HG02610 (cell line): ENCODE results near the gene KIF16B.
"Not testable (repeated sequence)": the region's sequence is repeated elsewhere in the genome, so short reads cannot be mapped to it uniquely, and the experiment has no call there.

ENCODE experiments used
- ATAC-seq: cut with Tn5 transposase; IDR thresholded peaks from one replicate; pipeline ENCODE4 v1.9.1; 2021; ENCODE audit warnings: mild to moderate bottlenecking, moderate library complexity; ENCODE audit not compliant: unreplicated experiment

The KIF16B gene

DNA sequence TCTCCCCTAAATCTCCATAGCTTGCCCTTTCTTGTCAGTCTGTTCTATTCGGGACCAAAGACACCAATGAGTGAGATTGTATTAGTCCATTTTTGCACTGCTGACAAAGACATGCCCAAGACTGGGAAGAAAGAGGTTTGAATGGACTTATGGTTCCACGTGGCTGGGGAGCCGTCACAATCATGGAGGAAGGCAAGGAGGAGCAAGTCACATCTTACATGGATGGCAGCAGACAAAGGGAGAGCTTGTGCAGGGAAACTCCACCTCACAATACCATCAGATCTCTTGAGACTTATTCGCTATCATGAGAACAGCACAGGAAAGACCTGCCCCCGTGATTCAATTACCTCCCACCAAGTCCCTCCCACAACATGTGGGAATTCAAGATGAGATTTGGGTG is 133.7 kb downstream of the KIF16B start:
- ATAC-seq = not testable (repeated sequence)

DNA sequence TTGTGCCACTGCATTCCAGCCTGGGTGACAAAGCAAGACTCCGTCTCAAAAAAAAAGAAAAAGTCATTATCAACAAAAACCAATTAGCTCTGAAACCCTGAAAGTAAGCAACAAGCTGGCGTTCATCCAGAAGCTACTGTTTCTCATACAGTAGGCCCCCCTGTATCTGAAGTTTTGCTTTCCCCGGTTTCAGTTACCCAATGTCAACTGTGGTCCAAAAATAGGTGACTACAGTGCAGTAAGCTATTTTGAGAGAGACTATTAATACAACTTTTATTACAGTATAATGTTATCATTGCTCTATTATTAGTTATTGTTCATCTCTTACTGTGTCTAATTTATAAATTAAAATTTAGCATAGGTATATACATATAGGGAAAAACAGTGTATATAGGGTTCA is 135.1 kb downstream of the KIF16B start:
- ATAC-seq = no peak

DNA sequence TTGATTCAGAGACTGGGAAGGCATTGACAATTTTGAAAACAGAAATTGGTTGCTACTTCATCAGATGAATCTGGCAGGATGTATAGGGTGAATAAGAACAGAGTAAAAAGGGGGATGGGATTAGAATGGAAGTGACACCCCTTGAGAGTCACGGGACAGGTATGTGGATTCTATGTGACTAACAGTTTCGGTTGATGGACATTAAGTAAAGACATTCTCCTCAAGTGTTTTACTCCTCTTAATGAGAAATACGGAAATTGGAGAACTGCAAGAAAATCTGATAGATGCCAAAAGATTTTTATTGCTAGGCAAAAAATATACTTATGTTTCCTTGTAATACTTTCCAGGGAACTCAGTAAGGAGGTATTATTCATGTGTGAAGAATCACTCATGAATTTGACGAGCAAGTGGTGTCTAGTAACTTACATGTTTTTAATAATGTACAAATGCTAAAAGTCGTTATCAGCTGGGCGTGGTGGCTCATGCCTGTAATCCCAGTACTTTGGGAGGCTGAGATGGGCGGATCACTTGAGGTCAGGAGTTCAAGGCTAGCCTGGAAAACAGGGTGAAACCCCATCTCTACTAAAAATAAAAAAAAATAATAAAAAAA is 135.8 kb downstream of the KIF16B start:
- no peak for ATAC-seq

DNA sequence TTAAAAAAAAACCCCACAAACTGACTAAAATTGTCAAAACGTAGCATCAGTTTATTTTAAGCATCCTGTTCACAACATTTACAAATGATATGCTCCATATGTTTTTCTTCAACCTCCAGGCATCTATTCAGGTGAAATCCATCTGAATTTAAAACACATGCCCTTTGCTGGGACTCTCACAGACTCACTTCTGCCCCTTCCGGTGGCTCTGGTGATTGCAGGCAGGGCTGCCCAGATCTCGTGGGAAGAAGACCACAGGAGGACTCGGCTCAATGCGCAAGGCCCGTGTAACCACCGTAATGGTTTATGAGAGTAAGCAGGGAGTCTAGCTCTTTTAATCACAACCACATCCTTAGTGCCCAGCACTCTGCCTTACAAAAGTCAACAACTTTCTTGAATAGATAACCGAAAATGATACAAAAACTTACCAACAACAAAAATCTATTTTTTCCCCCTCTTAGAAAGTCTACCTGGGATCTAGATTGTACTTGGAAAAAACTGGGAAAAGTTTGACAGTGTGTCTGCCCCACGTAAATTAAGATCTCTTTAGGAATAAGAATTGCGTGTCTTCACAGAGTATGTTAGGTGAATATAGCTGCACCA is 139.1 kb downstream of the KIF16B start:
- ATAC-seq = no peak

DNA sequence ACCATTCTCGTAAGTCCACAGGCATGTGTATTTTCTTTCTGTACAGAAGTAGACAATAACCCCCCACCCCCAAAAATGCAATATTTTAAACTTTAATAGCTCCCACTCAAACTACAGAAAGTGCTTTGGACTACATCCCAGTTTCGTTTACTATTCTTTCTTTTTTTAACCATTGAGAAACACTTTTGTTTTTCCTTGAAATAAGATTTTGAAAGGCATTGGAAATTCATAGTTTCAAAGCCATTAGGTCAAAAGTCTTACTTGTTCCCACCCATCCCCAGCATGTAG is 140.0 kb downstream of the KIF16B start:
- no peak for ATAC-seq

DNA sequence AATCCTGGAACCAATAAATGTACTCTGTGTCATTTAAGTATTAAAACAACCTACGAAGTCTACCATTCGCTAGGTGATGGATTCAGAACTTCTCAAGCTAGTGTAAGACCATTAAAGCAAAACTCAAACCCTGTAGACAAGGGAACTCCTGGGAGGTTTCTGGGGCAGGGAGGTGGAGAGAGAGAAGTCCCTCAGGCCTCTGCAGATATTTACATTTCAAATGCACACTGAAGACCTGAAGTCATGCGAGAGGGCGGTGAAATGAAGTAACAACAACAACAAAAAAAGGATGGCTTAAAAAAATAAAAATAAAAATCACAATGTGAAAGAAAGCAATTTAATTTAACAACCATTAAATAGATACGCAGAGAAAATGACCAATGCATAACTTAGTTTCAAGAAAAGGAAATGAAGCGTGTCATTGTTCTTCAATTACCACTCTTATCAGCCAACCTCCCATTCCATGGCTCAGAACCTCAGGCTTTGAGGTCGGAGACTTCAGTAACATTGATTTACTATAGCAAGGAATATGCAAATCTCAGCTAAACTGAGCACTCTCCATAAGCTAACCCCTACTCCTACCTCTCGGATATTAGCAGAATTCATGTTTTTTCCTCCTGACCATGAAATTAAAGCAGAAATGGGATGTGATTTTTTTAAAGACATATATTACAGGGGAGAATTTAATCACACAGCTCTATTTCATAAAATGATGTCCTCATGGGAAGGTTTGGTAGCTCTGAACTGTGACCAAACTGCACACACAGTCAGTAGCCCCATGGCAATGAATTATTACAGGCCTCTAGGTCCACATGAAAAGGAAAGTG is 140.6 kb downstream of the KIF16B start:
- no peak for ATAC-seq

DNA sequence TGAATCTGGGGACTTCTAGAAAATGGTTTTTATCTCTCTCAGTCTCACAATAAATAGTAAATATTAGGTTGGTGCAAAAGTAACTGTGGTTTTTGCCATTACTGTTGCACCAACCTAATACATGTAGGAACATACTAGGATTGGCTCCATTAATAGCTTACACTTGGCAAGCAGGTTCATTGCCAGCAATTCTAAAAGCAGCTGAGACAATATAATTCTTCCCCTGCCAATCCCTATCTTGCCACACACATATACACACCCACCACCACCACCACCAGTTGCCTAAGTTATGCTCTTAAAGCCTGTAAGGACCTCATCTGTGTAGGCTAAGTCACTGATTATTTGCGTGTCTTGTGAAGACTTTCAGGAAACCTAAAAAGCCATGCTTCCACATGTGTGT is 145.1 kb downstream of the KIF16B start:
- ATAC-seq = no peak

DNA sequence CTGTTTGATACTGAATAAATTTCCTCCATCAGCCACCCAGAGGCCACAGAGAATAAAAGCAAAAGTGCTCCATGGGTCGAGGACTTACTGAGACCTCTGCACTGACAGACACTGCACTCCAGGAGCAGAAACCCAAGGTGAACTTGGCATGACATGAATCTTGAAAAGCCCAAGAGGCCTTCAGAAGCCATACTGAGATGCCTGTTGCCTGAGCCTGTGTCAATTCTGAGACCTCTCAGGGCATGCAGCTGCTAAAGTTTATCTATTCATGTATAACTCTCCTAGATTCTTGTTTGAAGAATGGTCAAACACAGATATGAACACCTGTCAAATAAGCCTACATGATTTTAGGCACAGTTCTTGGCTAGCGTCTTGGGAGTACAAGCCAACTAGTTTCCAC is 145.7 kb downstream of the KIF16B start:
- no peak for ATAC-seq

DNA sequence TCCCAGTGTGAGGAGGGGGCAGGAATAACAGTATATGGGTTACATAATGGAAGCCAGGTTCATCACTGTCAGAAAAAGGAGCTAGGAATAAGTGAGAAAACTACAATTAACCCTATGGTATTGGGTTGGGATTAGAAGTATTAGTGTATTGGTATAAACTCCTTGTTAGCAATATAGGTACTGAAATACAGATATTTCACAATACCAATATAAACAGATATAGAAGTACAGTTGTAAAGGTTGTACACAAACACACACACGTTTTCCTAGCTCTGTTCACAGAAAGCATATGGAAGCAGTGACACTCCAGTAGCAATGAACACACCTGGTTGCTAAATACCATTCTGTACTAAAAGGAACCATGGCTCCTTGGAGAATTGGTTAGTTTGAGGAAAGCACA is 148.5 kb downstream of the KIF16B start:
- no peak for ATAC-seq

DNA sequence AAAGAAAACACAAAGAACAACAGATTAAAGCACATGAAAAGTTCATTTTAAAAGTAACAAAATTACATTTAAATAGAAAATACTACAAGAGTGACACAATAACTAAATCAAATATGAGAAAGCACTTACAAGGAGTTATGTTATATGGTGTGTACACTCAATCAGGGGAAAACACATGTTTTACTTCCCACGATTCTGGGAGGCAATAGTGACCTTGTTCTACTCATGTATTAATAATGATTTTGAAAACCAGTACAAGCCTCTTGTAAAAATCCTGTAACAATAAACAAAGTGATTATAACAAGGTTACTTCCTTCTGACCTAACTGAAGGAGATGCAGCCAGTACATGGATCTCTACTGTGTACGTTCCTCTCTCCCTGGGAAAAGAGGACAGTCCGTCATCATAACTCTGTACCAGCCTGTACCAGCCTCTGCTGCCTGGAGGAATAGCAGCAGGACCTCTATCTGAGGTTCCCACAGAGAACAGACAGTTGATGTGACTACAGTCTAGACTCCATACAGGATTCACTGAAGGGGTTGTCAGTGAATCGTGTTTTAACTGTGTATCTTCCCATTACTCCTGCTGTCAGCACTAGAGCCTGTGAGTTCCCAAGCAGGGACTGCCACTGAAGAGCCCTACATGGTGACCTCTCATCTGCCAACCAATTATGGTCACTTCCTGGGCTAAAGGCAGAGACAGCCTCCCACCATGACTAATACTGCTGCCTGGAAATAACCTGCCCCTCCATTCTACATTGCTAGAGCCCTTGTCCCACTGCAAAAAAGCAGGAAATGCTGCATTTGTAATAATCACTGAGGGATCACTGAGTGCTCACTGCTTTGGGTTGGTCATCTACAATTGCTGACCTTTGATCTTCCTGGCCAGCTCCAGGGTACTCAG is 149.7 kb downstream of the KIF16B start:
- ATAC-seq = no peak

DNA sequence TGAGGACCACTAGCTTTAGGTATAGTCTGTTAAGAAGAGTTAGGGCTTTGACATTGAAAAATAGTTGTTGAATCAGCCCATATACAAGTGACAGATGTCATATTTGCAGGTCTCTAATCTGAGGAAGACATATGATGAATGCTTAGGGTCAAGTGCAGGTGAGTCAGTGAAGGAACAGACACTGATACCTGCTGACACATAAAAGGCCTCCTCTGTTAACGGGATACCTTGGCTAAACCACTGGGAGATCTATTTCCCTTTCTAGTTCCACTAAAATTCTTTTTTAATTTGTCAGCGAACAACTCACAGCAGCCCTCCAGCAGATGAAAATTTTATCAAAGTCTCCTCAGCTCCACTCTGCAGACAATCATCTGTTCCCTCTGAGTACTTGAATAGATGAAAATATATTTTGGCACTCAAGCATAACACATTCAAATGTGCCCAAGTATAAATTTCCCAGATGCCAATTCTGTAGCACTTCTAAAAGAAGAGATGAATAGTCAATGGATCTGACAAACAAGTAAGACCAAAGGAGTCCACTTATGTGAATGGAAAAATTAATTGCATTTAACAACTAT is 154.0 kb downstream of the KIF16B start:
- no peak for ATAC-seq

DNA sequence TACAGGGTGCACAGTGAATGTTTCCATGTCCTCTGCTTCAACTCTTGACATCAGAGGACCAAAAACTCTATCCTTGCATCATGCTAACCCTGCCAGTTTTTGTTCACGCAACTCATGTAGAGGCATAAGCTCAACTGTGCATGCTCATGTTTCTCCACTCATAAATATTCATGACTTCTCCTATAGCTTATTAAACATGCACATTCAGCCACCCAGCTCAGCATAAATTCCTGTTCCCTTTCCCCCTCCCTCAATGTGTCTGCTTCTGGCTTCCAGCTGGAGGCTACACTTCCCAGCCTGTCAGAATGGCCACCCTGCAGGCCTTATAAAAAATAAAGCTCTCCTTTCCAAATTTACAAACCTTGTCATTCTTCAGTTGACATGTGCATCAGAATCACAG is 154.6 kb downstream of the KIF16B start:
- ATAC-seq = no peak

DNA sequence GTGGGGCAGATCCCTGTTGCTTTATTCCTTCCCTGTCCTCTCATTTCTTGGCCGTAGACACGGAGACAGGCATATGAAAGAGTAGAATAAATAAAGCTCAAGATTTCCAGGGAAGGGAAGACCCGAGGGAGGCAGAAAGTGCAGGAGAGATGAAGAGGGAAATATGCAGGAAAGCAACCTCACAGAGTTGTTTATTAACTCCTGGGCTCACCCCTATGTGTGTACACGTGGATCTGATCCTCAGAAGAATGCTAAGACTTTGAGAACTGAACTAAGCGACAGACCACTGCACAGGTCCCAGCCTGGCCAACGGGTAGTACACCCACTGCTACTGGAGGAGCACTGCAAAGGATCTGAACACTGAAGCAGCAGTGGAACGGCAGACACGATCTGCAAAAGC is 156.2 kb downstream of the KIF16B start:
- ATAC-seq = no peak

DNA sequence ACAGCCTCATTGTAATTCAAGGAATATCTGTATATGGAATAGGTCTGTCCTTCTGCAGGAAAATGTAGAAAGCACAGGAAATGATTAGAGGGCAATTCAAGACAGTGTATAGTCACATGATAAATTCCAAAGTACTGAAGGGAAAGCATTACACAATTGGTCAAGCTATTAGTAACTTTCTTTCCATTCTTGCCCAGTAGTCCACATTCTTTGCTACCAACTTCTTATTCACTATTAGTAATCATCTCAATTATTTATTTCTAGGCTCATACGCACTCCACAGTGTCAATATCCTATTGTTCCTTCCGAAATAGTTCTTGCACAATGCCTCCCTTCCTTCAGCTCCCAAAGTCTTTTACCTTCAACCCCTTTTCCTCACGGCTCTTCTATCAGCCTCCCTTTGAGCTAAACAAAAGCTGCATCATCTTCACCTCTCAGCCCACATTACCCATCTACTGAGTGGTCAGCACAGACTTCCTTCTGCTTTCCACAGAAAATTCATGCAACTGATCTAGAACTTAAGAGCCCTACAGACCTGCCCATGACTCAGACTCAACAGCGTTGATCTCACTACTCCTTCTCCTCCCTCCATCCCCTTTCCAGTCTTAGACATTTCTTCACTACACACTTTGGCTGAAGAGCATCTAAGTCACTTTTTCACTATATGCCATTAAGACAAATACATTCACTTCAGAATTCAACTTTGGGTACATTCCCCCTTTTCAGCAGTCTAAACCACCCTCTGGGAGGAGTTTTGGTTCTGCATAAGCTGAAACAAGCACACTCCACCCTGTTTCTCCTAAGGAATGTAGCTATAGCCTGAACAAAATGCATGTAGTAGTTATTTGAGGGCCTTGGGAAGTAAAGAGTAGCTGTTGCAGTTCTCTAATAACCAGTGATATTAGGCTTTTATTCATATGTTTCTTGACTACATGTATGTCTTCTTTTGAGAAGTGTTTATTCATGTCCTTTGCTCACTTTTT is 157.9 kb downstream of the KIF16B start:
- no peak for ATAC-seq

DNA sequence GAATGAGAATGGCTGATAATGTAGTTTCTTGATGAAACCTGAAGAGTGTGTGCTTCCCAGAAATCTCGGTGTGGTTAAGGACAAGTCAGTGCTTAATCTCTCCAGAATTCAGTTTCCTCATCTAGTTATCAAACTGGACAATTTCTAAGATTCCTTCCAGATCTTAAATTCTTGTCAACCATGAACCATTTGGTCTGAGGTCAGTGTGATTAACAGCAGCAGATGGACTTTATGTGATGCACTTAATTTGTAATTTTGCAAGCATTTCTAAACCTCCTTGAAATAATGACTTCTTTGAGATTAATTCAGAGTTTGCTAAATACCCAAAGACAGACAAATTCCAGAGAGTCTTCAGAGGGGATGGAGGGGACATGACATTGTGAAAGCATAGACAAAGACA is 160.3 kb downstream of the KIF16B start:
- ATAC-seq = no peak

DNA sequence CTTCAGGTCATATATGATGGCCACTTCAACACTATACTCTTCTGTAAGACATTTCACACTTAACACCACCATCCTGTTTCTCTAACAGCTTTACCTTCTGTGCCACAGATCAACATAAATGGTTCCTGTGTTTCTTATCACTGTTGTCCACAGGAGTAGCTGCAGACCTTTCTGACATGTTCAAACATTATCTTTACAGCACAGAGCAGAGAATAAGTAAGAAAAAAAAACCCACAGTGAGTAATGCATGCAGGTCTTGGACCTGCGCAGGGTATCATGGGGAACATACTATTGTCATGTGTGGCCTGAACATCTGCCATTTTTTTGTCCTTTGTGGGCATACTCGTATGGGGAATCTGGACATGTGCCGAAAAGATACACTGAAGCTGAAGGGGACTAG is 161.9 kb downstream of the KIF16B start:
- no peak for ATAC-seq

DNA sequence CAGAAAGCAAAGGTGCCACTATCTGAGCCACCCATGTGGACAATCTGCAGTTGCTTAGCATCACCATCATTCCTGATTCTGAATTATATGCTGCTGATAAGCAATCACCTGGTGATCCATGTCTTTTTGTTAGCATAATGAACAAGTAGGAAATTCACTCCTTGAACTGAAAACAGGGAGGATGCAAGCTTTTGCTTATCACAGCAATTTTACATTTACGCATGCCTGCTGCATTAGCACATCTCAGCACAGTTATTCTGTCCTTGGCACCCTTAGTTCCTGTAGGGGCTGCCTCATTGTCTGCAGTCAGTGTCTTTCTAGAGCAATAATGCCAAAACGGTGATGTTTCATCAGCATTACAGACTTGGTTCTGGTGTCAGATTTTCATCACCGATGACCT is 162.6 kb downstream of the KIF16B start:
- ATAC-seq = no peak

DNA sequence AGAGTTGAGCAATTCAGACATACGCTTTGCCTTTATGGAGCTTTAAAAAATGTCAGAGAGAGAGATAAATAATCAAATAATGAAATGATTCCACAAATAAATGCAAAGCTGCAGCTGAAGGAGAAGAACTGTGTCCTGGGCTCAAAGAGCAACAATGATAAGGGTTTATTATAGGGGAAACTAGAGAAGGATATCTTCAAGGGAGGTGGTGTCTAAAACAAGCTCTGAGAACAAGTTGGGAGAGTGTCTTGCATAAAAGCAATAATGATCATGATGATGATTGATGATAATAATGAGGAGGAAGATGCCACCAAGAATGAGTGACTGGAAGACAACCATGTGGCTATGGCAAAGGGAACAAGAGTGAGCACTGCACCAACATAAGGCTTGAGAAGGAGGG is 164.3 kb downstream of the KIF16B start:
- no peak for ATAC-seq

DNA sequence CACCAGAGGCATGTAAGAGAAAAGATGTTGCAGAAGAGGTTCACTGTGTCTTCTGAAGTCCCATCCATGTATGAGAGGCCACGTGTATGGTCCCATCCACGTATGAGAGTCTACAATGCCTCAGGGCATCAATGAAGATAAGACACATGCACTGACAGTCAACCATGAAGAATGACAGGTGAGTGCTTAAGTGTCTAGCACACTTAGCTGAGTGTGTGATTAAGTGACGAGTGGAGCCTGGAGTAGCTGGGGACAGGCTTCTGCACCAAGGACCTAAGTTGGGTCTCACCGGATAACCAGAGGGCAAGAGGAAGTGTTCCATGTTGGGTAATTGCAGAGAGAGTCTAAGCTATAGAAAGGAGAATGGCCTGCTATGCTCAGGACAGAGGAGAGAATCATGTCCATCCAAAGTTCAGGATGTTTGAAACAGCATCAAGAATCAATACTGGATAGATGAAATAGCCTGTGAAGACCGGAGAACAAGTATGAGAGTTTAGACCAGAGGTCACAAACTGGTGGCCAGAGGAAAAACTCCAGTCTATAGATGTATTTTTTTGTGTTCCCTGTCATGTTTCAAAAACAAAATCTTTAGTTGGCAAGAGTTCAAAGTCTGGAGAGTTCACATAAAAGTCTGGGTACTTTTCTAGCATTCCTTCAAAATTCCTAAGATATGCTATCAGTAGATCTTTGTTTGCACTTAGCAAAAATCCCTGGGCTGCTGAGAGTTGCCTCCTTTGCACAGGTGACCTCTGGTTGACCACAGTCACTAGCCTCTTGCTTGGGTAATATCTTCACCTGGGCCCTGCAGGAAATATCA is 165.8 kb downstream of the KIF16B start:
- no peak for ATAC-seq
